Activated CD4-positive, alpha-beta T cell treated with anti-CD3 and anti-CD28 coated beads, Interleukin-2, amount 10 ng/mL, durations not matched to agents 7 days and 5 days (primary cell): Measurements from ENCODE around the gene AGFG2. TPM values are rescaled to one million over a fixed set of nuclear protein-coding genes. Genes with fewer than 3 reads are reported as not detected.

ENCODE experiments used
- total RNA-seq, 2 experiments: library from RNA; stranded (reverse); gene quantifications; one replicate each; pipeline ENCODE4 v1.2.3, GENCODE V29; 2021

Gene AGFG2
- total RNA-seq, 2 experiments from 2014 or later = 43.0 to 45.3 TPM

Other genes starting within 250 kb of the AGFG2 start
- gene SPDYE3, start 231.5 kb upstream of the AGFG2 start, total RNA-seq = not detected
- gene PILRB, start 181.1 kb upstream of the AGFG2 start, total RNA-seq = 10 to 100 TPM; 50.6 to 56.2 TPM
- 1 to 10 TPM; 1.8 to 2.7 TPM for gene PILRA, start 165.7 kb upstream of the AGFG2 start, total RNA-seq
- gene ZCWPW1, start 110.5 kb upstream of the AGFG2 start, total RNA-seq = 1 to 10 TPM; 2.4 to 2.7 TPM
- 10 to 100 TPM; 49.1 to 50.5 TPM for gene MEPCE, start 109.4 kb upstream of the AGFG2 start, total RNA-seq
- 10 to 100 TPM; 67.9 to 77.9 TPM for gene PPP1R35, start 102.7 kb upstream of the AGFG2 start, total RNA-seq
- gene SPACDR, start 74.9 kb upstream of the AGFG2 start, total RNA-seq = 1 to 10 TPM; 3.0 to 4.1 TPM
- gene TSC22D4, start 60.0 kb upstream of the AGFG2 start, total RNA-seq = 100 to 1,000 TPM; 113 to 128 TPM
- gene NYAP1, start 55.3 kb upstream of the AGFG2 start, total RNA-seq = under 1 TPM; 0.23 to 0.32 TPM
- gene SAP25, start 34.7 kb downstream of the AGFG2 start, total RNA-seq = 10 to 100 TPM; 34.6 to 36.1 TPM
- gene LRCH4, start 46.9 kb downstream of the AGFG2 start, total RNA-seq = 100 to 1,000 TPM; 189 to 217 TPM
- gene FBXO24, start 47.1 kb downstream of the AGFG2 start, total RNA-seq = 1 to 10 TPM; 1.3 to 1.5 TPM
- 10 to 100 TPM; 17.3 to 18.3 TPM for gene PCOLCE, start 63.2 kb downstream of the AGFG2 start, total RNA-seq
- 10 to 100 TPM; 59.7 to 66.7 TPM for gene MOSPD3, start 73.3 kb downstream of the AGFG2 start, total RNA-seq
- 1 to 10 TPM; 7.3 to 9.8 TPM for gene TFR2, start 102.3 kb downstream of the AGFG2 start, total RNA-seq
- gene ACTL6B, start 117.2 kb downstream of the AGFG2 start, total RNA-seq = not detected
- gene GNB2, start 134.5 kb downstream of the AGFG2 start, total RNA-seq = 100 to 1,000 TPM; 238 to 249 TPM
- gene GIGYF1, start 155.0 kb downstream of the AGFG2 start, total RNA-seq = 10 to 100 TPM; 48.7 to 55.5 TPM
- 10 to 100 TPM; 39.9 to 40.5 TPM for gene POP7, start 166.9 kb downstream of the AGFG2 start, total RNA-seq
- not detected for gene EPO, start 181.3 kb downstream of the AGFG2 start, total RNA-seq
- gene ZAN, start 194.4 kb downstream of the AGFG2 start, total RNA-seq = not detected